Stimulated activated CD4-positive, alpha-beta T cell treated with anti-CD3 and anti-CD28 coated beads, TNF-alpha, amount 100 ng/mL, for 4 hours (primary cell): Measurements from ENCODE around the gene ANKRD33B.
A peak's percentile ranks its signal among the peaks of the same experiment; 100 is the strongest.
"Not testable (repeated sequence)": the region's sequence is repeated elsewhere in the genome, so short reads cannot be mapped to it uniquely, and the experiment has no call there.

Experiments
- DNase-seq, 3 experiments: peaks; one replicate each; pipeline ENCODE4 v3.0.0-alpha.2; 2020; ENCODE audit warnings: low read depth in 3 of 3

The ANKRD33B gene

GRCh38 chr5:10563945-10564837, at the start of gene ANKRD33B:
ANKRD33B (plus strand) TSS chr5:10564070; CDS start chr5:10564468, 398 bp downstream.
- peak; percentile 66 to 70 (median 67) for DNase-seq

- DNase-seq: not testable (repeated sequence)
Observed at GRCh38 chr5:10514572-10514971, 49.3 kb upstream of the ANKRD33B start.

- DNase-seq: no peak
Observed at GRCh38 chr5:10515492-10515891, 48.4 kb upstream of the ANKRD33B start.

GRCh38 chr5:10518347-10518746, 45.5 kb upstream of the ANKRD33B start:
- no peak for DNase-seq

- DNase-seq: no peak
Observed at GRCh38 chr5:10519729-10520128, 44.1 kb upstream of the ANKRD33B start.

- DNase-seq: no peak
Observed at GRCh38 chr5:10520706-10521105, 43.2 kb upstream of the ANKRD33B start.

- DNase-seq: no peak
Observed at GRCh38 chr5:10521466-10522223, 42.2 kb upstream of the ANKRD33B start.

- DNase-seq: no peak
Observed at GRCh38 chr5:10522224-10522611, 41.7 kb upstream of the ANKRD33B start.

- DNase-seq: no peak
Observed at GRCh38 chr5:10524376-10525123, 39.3 kb upstream of the ANKRD33B start.

- DNase-seq: no peak
Observed at GRCh38 chr5:10525124-10525495, 38.8 kb upstream of the ANKRD33B start.

- no peak for DNase-seq
Observed at GRCh38 chr5:10527281-10527950, 36.5 kb upstream of the ANKRD33B start.

GRCh38 chr5:10528056-10528816, 35.6 kb upstream of the ANKRD33B start:
- DNase-seq: no peak

GRCh38 chr5:10528827-10529226, 35.0 kb upstream of the ANKRD33B start:
- DNase-seq: no peak

- DNase-seq: no peak
Observed at GRCh38 chr5:10530601-10531320, 33.1 kb upstream of the ANKRD33B start.

- no peak for DNase-seq
Observed at GRCh38 chr5:10532421-10532820, 31.4 kb upstream of the ANKRD33B start.

GRCh38 chr5:10533226-10533625, 30.6 kb upstream of the ANKRD33B start:
- no peak for DNase-seq

GRCh38 chr5:10534561-10535530, 29.0 kb upstream of the ANKRD33B start:
- DNase-seq: no peak

GRCh38 chr5:10536511-10536910, 27.4 kb upstream of the ANKRD33B start:
- no peak for DNase-seq
